Subcutaneous abdominal adipose tissue (tissue), 5 donors: Measurements from ENCODE around the gene FAM149B1.

Experiments
- H3K27ac ChIP-seq: one replicate; pipeline ENCODE4 v1.7.0; 2013; ENCODE audit warnings: low read depth, mild to moderate bottlenecking, inconsistent platforms, low read length, moderate library complexity
- H3K27me3 ChIP-seq, 5 donors: one replicate each; pipeline ENCODE4 v1.7.0; 2013; ENCODE audit warnings: low read length in 5 of 5, inconsistent platforms in 1 of 5; ENCODE audit not compliant: control insufficient read depth in 5 of 5, insufficient read depth in 4 of 5
- H3K36me3 ChIP-seq, 5 donors: one replicate each; pipeline ENCODE4 v1.7.0; 2013; ENCODE audit warnings: low read length in 5 of 5; ENCODE audit not compliant: control insufficient read depth in 5 of 5, insufficient read depth in 5 of 5
- H3K4me1 ChIP-seq, 5 donors: one replicate each; pipeline ENCODE4 v1.7.0; 2013; ENCODE audit warnings: low read length in 5 of 5, mild to moderate bottlenecking in 3 of 5, moderate library complexity in 1 of 5; ENCODE audit not compliant: control insufficient read depth in 5 of 5, insufficient read depth in 5 of 5
- H3K4me3 ChIP-seq, 5 donors: one replicate each; pipeline ENCODE4 v1.7.0; 2013; ENCODE audit warnings: low read length in 5 of 5, low read depth in 1 of 5
- H3K9ac ChIP-seq, 5 donors: one replicate each; pipeline ENCODE4 v1.7.0; 2013; ENCODE audit warnings: low read length in 5 of 5, mild to moderate bottlenecking in 4 of 5, moderate library complexity in 3 of 5
- H3K9me3 ChIP-seq, 5 donors: one replicate each; pipeline ENCODE4 v1.7.0; 2013; ENCODE audit warnings: low read length in 5 of 5; ENCODE audit not compliant: control insufficient read depth in 5 of 5
- donor health status: healthy.
- donor health status: healthy.
- donor health status: healthy.
- donor health status: healthy.
- donor health status: healthy.

FAM149B1 gene

DNA sequence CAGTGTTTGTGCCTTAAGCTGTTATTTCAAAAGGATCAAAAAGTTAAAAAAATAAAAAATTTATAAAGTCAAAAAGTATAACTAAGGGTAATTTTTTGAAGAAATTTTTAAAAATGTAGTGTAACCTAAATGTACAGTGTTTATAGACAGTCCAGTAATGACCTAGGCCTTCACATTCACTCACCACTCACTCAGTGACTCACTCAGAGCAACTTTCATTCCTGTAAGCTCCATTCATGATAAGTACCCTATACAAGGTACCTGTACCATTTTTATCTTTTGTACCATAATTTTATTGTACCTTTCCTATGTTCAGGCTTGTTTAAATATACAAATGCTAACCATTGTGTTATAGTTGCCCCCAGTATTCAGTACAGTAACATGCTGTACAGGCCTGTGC is 57.6 kb downstream of the FAM149B1 start:
- no peak overlapping the region for H3K27ac ChIP-seq
- peaks cover 4 to 19% (median 9%) of the 10 kb centered on the region in 5 donors for H3K36me3 ChIP-seq
- H3K9ac ChIP-seq = no peak overlapping the region
- no peak overlapping the region for H3K4me3 ChIP-seq
- H3K27me3 ChIP-seq = no peaks in the 10 kb centered on the region
- peaks cover 0 to 4% (median 3%) of the 10 kb centered on the region in 5 donors for H3K4me1 ChIP-seq
- H3K9me3 ChIP-seq = no peaks in the 10 kb centered on the region

DNA sequence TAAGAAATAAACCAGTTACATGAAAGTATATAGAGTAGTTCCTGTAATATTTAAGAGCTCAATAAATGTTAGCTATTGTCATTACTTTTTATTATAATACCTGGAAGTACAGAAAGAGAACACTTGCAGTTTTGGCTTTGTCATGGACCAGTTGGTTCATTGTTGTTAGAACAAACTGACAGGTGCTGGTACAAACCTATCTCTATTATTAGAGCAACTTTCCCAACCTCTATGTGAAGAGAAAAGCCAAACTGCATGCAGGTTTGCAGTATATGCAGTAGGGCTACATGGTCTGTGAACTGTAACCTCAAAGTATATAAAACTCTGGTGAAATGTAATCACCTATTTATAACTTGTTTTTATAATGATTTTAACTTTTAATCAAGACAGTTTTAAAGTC is 58.7 kb downstream of the FAM149B1 start:
- H3K9me3 ChIP-seq = no peaks in the 10 kb centered on the region
- H3K4me3 ChIP-seq = no peak overlapping the region
- peaks cover 5 to 29% (median 11%) of the 10 kb centered on the region in 5 donors for H3K36me3 ChIP-seq
- peaks cover 0 to 4% (median 3%) of the 10 kb centered on the region in 5 donors for H3K4me1 ChIP-seq
- H3K27me3 ChIP-seq = no peaks in the 10 kb centered on the region
- no peak overlapping the region for H3K27ac ChIP-seq
- H3K9ac ChIP-seq = no peak overlapping the region

DNA sequence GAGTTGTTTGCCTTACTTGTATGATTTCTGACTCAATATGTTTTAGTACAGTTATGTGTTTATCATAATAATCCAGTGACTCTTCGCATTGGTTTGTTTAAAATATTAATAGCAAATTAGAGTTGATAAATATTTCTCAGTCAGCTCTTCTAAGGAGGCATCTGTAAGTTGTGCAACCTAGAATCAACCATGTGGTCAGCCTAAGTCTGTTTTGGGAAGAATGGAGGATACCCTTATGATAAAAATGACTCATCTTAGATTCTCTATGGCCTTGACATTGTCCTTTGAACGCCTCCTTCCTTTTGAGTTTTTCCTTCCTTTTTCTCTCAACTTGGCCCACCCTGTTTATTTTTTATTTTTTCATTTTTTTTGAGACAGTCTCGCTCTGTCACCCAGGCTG is 60.3 kb downstream of the FAM149B1 start:
- H3K4me1 ChIP-seq = peaks cover 0 to 4% (median 3%) of the 10 kb centered on the region in 5 donors
- H3K9me3 ChIP-seq = no peaks in the 10 kb centered on the region
- H3K27me3 ChIP-seq = no peaks in the 10 kb centered on the region
- H3K9ac ChIP-seq = no peak overlapping the region
- peaks cover 5 to 36% (median 16%) of the 10 kb centered on the region in 5 donors for H3K36me3 ChIP-seq
- H3K27ac ChIP-seq = no peak overlapping the region
- no peak overlapping the region for H3K4me3 ChIP-seq

DNA sequence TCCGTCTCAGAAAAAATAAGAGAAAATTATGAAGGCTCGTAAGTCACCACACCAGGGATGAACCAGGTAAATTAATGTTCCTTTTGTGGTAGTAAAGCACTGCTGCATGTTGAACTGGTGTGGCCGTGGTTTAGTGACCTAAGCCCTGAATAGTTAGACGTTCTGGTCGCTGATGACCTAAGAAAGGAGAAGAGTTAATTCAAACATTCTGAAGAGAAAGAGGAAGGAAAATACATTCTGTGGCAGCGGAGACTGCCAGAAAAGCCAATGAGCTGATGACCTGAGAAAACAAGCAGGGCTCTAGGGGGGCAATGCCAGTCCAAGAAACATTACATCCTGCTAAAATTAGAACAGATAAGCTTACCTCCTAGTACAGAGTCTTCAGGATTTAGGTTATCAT is 61.6 kb downstream of the FAM149B1 start:
- Histone ChIP-seq H3K4me1 (peaks cover 0 to 4% (median 0%) of the 10 kb centered on the region in 5 donors), H3K36me3 (peaks cover 13 to 44% (median 20%) of the 10 kb centered on the region in 5 donors), H3K9ac (no peak overlapping the region), H3K9me3 (no peaks in the 10 kb centered on the region), H3K4me3 (no peak overlapping the region), H3K27ac (no peak overlapping the region), H3K27me3 (no peaks in the 10 kb centered on the region)

- H3K36me3 ChIP-seq = peaks cover 20 to 60% (median 33%) of the 10 kb centered on the region in 5 donors
- no peak overlapping the region for H3K4me3 ChIP-seq
- no peak overlapping the region for H3K9ac ChIP-seq
- H3K9me3 ChIP-seq = no peaks in the 10 kb centered on the region
- peaks cover 0 to 4% (median 0%) of the 10 kb centered on the region in 5 donors for H3K4me1 ChIP-seq
- no peaks in the 10 kb centered on the region for H3K27me3 ChIP-seq
- no peak overlapping the region for H3K27ac ChIP-seq
Observed at GRCh38 chr10:73232887-73233286, 65.0 kb downstream of the FAM149B1 start.

DNA sequence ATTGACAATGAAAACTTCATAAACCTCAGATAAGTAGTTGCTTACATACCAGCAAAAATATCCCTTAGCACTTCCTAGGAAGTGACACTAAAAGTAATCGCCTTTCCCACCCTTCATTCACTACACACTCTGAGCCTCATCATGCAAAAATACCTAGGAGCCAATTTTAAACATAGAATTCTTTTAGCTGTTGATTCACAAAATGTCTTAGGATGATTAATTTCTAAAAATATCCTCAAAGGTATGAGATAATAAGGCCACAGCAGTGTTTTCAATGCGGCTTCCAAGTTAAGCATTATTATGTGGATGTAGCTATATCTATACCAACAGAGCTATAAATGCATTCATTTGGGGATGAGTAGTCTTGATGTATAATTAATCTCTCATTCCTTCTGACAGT is 66.0 kb downstream of the FAM149B1 start:
- H3K9ac ChIP-seq = no peak overlapping the region
- H3K36me3 ChIP-seq = peaks cover 20 to 63% (median 32%) of the 10 kb centered on the region in 5 donors
- H3K27ac ChIP-seq = no peak overlapping the region
- no peak overlapping the region for H3K4me3 ChIP-seq
- H3K27me3 ChIP-seq = no peaks in the 10 kb centered on the region
- H3K9me3 ChIP-seq = no peaks in the 10 kb centered on the region
- H3K4me1 ChIP-seq = peaks cover 0 to 4% (median 0%) of the 10 kb centered on the region in 5 donors

DNA sequence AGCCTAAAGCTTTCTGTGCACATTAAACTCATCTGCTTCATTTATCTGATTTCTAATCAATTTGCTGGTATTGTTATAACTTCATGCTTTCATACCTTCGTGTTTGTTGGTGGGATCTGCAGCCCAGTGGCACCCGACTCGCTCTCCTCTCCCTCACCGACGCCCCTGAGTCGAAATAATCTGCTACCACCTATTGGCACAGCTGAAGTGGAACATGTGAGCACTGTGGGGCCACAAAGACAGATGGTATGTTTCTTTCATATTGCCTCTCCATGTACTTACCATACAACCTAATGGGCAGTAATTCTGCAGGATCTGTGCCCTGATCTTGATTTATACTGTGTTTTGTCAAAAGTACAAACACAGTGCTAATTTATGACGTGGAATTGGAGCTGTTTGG is 66.8 kb downstream of the FAM149B1 start:
- peaks cover 20 to 64% (median 36%) of the 10 kb centered on the region in 5 donors for H3K36me3 ChIP-seq
- no peak overlapping the region for H3K9ac ChIP-seq
- no peak overlapping the region for H3K27ac ChIP-seq

DNA sequence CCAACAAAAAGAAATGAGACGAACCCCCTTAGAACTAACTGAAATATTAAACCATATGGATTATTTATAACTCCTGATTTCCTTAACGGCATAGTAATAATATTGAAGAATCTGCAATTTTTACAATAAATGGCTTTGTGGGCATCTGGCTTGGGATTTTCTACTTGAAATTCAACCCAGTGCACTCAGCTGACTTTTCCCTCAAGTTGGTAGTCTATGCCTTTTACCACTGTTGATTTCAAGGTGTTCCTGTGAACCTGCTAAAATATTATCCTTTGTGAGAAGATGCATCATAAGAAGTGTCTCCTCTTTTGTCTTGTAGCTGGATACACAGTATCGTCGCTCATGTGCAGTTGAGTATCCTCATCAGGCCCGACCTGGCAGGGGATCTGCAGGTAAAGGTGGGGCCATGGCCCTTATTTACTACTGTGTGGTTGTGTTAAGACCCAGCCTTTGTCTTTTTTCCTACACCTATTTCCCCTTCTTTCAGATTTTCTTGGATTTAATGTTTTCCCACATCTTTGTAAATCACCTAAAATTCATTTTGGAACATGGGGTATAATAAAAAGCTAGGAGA is 71.2 kb downstream of the FAM149B1 start:
- peaks cover 41 to 72% (median 53%) of the 10 kb centered on the region in 5 donors for H3K36me3 ChIP-seq
- no peak overlapping the region for H3K4me3 ChIP-seq
- H3K4me1 ChIP-seq = peaks cover 0 to 1% (median 0%) of the 10 kb centered on the region in 5 donors

More for the DNA sequence above, 66.8 kb downstream of the FAM149B1 start:
- Histone ChIP-seq H3K4me1 (no peaks in the 10 kb centered on the region), H3K4me3 (no peak overlapping the region), H3K27me3 (no peaks in the 10 kb centered on the region), H3K9me3 (no peaks in the 10 kb centered on the region)

GRCh38 chr10:73239908-73240307 is 72.0 kb downstream of the FAM149B1 start:
- Histone ChIP-seq H3K27ac (no peak overlapping the region), H3K9me3 (no peaks in the 10 kb centered on the region), H3K4me3 (no peak overlapping the region), H3K27me3 (no peaks in the 10 kb centered on the region), H3K9ac (no peak overlapping the region), H3K36me3 (peaks cover 37 to 68% (median 51%) of the 10 kb centered on the region in 5 donors), H3K4me1 (peaks cover 0 to 5% (median 0%) of the 10 kb centered on the region in 5 donors)

More for the DNA sequence above, 71.2 kb downstream of the FAM149B1 start:
- H3K9me3 ChIP-seq = no peaks in the 10 kb centered on the region
- no peak overlapping the region for H3K27ac ChIP-seq
- H3K9ac ChIP-seq = no peak overlapping the region
- no peaks in the 10 kb centered on the region for H3K27me3 ChIP-seq

DNA sequence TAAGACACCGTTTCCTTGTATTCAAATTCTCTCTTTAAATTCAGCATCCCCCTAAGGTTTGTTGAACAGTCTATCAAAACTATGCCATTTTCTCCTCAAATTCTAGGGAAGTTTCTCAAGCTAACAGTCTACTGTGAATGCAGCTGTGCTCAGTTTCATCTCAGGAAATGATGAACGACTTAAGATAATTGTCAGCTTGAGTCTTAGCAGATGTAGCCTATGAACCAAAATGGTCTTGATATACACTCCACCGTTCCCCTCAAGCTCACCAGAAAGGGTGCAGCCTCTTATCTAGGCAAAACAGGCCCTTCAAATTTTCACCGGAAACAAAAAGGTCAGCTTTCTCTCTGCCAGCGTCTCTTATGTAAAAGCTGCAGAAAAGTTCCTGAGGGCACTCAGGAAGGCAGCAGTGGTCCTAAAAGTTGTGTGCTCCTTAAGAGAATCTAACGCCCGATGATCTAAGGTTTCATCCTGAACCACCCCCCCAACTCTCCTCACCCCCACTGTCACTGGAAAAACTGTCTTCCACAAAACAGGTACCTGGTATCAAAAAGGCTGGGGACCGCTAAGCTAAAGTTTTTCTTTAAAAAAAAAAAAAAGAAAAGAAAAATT is 77.1 kb downstream of the FAM149B1 start:
- Histone ChIP-seq H3K4me1 (peaks cover 3 to 27% (median 18%) of the 10 kb centered on the region in 5 donors), H3K9ac (no peak overlapping the region), H3K27me3 (no peaks in the 10 kb centered on the region), H3K9me3 (no peaks in the 10 kb centered on the region), H3K36me3 (peaks cover 32 to 50% (median 36%) of the 10 kb centered on the region in 5 donors), H3K27ac (no peak overlapping the region), H3K4me3 (no peak overlapping the region)
